ENCODE data around the gene CDH4. TPM values are rescaled to one million over a fixed set of nuclear protein-coding genes. Genes with fewer than 3 reads are reported as not detected.

Gene CDH4
- total RNA-seq, 2 donors from 2014 or later, result not detected

- ATAC-seq (ENCODE audit: insufficient number of reproducible peaks, low FRiP score, low read depth) (no peak), DNase-seq (ENCODE audit: low spot score) (no peak)
- Histone ChIP-seq H3K9me3 (no peaks in the 10 kb centered on the region), H3K27me3 (replicated peaks; ENCODE audit: insufficient read depth) (no peaks in the 10 kb centered on the region), H3K27ac (no peak overlapping the region), H3K36me3 (no peaks in the 10 kb centered on the region), H3K4me1 (ENCODE audit: control insufficient read depth in 1 of 2, low read depth in 2 of 2) (no peaks in the 10 kb centered on the region), H3K4me3 (no peak overlapping the region)
- TF ChIP-seq, protein P1, sequence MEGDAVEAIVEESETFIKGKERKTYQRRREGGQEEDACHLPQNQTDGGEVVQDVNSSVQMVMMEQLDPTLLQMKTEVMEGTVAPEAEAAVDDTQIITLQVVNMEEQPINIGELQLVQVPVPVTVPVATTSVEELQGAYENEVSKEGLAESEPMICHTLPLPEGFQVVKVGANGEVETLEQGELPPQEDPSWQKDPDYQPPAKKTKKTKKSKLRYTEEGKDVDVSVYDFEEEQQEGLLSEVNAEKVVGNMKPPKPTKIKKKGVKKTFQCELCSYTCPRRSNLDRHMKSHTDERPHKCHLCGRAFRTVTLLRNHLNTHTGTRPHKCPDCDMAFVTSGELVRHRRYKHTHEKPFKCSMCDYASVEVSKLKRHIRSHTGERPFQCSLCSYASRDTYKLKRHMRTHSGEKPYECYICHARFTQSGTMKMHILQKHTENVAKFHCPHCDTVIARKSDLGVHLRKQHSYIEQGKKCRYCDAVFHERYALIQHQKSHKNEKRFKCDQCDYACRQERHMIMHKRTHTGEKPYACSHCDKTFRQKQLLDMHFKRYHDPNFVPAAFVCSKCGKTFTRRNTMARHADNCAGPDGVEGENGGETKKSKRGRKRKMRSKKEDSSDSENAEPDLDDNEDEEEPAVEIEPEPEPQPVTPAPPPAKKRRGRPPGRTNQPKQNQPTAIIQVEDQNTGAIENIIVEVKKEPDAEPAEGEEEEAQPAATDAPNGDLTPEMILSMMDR (IDR thresholded peaks at IDR 0.05), result no peak
These were observed 332.8 kb downstream of the CDH4 start for GRCh38 chr20:61584851-61585250.

GRCh38 chr20:61585764-61586163 is 333.7 kb downstream of the CDH4 start:
- TF ChIP-seq, protein P1 (IDR thresholded peaks at IDR 0.05), result no peak
- no peaks in the 10 kb centered on the region for H3K4me1 ChIP-seq (ENCODE audit: control insufficient read depth in 1 of 2, low read depth in 2 of 2)
- DNase-seq (ENCODE audit: low spot score) (no peak), ATAC-seq (ENCODE audit: insufficient number of reproducible peaks, low FRiP score, low read depth) (no peak)
- no peak overlapping the region for H3K27ac ChIP-seq
- H3K4me3 ChIP-seq, result no peak overlapping the region
- no peaks in the 10 kb centered on the region for H3K36me3 ChIP-seq
- H3K27me3 ChIP-seq (replicated peaks; ENCODE audit: insufficient read depth), result no peaks in the 10 kb centered on the region
- no peaks in the 10 kb centered on the region for H3K9me3 ChIP-seq

GRCh38 chr20:61587036-61587435 is 335.0 kb downstream of the CDH4 start:
- no peaks in the 10 kb centered on the region for H3K27me3 ChIP-seq (replicated peaks; ENCODE audit: insufficient read depth)
- TF ChIP-seq, protein P1 (IDR thresholded peaks at IDR 0.05), result no peak
- no peak overlapping the region for H3K4me3 ChIP-seq
- no peaks in the 10 kb centered on the region for H3K9me3 ChIP-seq
- H3K27ac ChIP-seq, result no peak overlapping the region
- no peak for DNase-seq (ENCODE audit: low spot score)
- ATAC-seq (ENCODE audit: insufficient number of reproducible peaks, low FRiP score, low read depth), result no peak
- H3K4me1 ChIP-seq (ENCODE audit: control insufficient read depth in 1 of 2, low read depth in 2 of 2), result no peaks in the 10 kb centered on the region
- no peaks in the 10 kb centered on the region for H3K36me3 ChIP-seq

DNA sequence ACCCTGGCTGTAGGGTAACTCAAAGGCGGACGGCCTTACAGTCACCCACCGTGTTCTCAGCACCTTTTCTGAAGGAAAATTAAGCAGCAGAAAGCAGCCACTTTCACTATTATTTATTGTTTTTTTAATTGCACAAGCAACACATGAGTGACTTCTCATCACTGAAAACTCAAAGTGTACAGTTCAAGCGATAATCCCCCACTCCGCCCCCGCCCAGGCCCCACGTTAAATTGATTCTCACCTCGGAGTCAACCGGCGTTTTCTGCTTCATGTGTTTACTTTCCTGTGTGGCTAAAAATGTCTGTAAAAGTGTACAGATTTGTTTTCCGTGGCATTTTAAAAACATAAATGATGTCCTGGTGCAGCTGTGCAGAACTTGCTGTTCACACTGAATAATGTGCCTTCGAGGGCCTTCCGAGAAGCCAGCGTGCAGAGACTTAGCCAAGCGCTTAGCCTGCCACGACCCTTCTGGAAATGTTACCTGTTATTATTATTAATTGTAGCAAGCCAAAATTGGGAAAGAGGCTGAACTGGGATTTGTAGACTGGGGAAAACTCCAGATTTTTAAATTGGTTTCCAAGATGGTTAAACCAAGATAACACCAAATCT is 335.7 kb downstream of the CDH4 start:
- no peak for DNase-seq (ENCODE audit: low spot score)
- TF ChIP-seq, protein P1 (IDR thresholded peaks at IDR 0.05), result no peak

DNA sequence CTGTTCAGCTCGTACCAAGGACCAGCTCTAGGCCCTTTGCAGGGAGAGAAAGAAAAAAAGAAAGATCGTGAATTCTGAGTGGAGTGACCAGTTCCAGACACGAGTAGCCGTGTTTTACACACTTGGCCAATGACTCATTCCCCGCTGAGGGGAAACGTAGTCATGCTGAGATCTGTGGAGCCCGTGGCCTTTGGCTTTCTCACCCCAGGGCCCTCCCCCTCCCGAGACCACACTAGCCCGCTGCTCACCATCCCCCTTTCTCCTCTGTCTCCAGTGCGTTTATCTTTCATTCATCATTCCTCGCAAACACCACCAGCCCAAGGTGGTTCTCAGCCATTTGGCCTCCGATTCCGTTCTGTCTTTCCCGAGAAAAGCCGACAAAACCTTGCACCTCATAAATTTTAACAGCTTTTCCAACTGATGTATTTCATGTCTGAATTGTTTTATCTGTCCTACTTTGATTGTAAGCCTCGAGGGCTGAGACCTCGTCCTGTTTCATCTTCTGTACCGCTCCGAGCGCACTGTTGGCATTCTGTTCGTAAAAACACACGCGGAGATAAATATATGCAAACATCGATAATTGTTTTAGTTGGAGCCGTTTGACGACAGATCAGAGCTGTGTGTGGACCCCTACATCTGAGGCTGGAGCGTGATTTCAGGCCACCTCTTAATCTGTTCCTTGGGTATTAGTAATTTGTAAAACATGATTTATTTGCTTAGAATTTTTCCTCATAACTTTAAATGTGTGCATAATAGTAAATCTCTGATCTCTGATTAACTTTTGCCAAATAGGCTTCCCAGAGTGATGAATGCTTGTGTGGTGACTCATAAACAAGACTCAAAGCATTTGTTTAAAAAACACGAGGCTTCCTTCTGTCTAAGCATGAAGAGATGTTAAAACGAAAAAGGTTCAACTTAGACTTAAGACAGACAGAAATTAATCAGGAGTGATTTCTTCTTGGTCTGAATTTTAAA is 336.6 kb downstream of the CDH4 start:
- Histone ChIP-seq H3K9me3 (peaks cover 6% of the 10 kb centered on the region), H3K27ac (no peak overlapping the region), H3K36me3 (no peaks in the 10 kb centered on the region), H3K4me3 (no peak overlapping the region), H3K4me1 (ENCODE audit: control insufficient read depth in 1 of 2, low read depth in 2 of 2) (no peaks in the 10 kb centered on the region), H3K27me3 (replicated peaks; ENCODE audit: insufficient read depth) (no peaks in the 10 kb centered on the region)
- DNase-seq (ENCODE audit: low spot score), result no peak
- TF ChIP-seq, protein P1 (IDR thresholded peaks at IDR 0.05), result no peak
- ATAC-seq (ENCODE audit: insufficient number of reproducible peaks, low FRiP score, low read depth), result no peak

More for the DNA sequence above, 335.7 kb downstream of the CDH4 start:
- peaks cover 6% of the 10 kb centered on the region for H3K9me3 ChIP-seq
- H3K4me3 ChIP-seq, result no peak overlapping the region
- no peak overlapping the region for H3K27ac ChIP-seq
- H3K4me1 ChIP-seq (ENCODE audit: control insufficient read depth in 1 of 2, low read depth in 2 of 2), result no peaks in the 10 kb centered on the region
- no peaks in the 10 kb centered on the region for H3K27me3 ChIP-seq (replicated peaks; ENCODE audit: insufficient read depth)
- ATAC-seq (ENCODE audit: insufficient number of reproducible peaks, low FRiP score, low read depth), result no peak
- no peaks in the 10 kb centered on the region for H3K36me3 ChIP-seq
